ENCODE data around the gene SRSF1.

DNA sequence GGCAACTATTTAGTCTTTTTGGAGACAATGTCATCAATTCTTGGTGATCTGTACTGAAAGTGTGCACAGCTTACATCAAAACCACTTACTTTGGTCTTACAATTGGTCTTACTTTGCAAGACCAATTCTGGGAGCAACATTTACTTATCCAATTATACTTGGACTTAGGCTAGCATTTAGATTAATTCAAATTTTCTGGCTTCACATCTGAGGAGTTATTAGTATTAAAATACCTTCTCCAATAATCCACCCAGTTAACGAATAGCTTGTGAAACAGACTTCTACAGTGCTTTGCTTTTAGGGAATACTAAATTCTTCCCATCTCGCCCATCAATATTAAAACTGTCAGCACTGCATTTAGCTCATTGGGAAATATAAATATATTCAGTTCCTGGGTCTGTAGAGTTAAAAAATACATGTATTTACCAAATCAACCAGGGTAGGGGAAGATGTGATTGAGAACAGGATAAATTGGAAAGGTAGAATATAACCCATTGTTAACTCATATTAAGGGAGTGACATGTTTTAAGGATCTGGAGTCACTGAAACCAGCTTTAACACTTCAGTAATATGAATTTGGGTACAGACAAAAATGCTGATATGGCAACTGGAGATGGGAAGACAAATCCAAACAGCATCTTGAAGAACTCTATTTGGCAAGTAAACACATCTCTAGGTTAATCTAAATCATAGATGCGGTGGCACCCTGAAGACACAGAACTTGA is 9.8 kb downstream of the SRSF1 start:
- TF ChIP-seq, protein P1, sequence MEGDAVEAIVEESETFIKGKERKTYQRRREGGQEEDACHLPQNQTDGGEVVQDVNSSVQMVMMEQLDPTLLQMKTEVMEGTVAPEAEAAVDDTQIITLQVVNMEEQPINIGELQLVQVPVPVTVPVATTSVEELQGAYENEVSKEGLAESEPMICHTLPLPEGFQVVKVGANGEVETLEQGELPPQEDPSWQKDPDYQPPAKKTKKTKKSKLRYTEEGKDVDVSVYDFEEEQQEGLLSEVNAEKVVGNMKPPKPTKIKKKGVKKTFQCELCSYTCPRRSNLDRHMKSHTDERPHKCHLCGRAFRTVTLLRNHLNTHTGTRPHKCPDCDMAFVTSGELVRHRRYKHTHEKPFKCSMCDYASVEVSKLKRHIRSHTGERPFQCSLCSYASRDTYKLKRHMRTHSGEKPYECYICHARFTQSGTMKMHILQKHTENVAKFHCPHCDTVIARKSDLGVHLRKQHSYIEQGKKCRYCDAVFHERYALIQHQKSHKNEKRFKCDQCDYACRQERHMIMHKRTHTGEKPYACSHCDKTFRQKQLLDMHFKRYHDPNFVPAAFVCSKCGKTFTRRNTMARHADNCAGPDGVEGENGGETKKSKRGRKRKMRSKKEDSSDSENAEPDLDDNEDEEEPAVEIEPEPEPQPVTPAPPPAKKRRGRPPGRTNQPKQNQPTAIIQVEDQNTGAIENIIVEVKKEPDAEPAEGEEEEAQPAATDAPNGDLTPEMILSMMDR (conservative IDR thresholded peaks at IDR 0.05; ENCODE audit: low read depth, low read length) = no peak
- TF ChIP-seq EZH2 (IDR thresholded peaks at IDR 0.05; ENCODE audit: borderline replicate concordance, low read depth, low read length, poor library complexity, severe bottlenecking) = no peak
